GM23338 (cell line): ENCODE measurements around the gene STK17A.

Experiments
- EZH2 ChIP-seq: fragments of 200-600 bp; sonication (generic); IDR thresholded peaks from one replicate; pipeline ENCODE4 v1.8.0; 2017; ENCODE audit warnings: antibody characterized with exemption, mild to moderate bottlenecking, low read depth; ENCODE audit not compliant: unreplicated experiment
- JUNB ChIP-seq: IDR thresholded peaks from one replicate; pipeline ENCODE4 v1.6.1; 2016; ENCODE audit warnings: antibody characterized with exemption; ENCODE audit not compliant: unreplicated experiment
- NANOG ChIP-seq: IDR thresholded peaks from 2 replicates; pipeline ENCODE4 v1.6.1; 2016; ENCODE audit warnings: antibody characterized with exemption, borderline replicate concordance
- POLR2AphosphoS5 ChIP-seq: IDR thresholded peaks from 2 replicates; pipeline ENCODE4 v1.6.1; 2016; ENCODE audit warnings: antibody characterized with exemption, low read depth
- TF ChIP-seq, protein P1 (sequence below), 2 experiments: fragments of 200-600 bp in 1 of 2; sonication (generic) in 1 of 2; conservative IDR thresholded peaks; 2 replicates each; pipeline versions ENCODE4 v1.5.1 to v1.6.1; 2016 to 2017; ENCODE audit warnings: antibody characterized with exemption in 2 of 2, low read depth in 2 of 2, mild to moderate bottlenecking in 2 of 2, moderate library complexity in 1 of 2

DNA sequence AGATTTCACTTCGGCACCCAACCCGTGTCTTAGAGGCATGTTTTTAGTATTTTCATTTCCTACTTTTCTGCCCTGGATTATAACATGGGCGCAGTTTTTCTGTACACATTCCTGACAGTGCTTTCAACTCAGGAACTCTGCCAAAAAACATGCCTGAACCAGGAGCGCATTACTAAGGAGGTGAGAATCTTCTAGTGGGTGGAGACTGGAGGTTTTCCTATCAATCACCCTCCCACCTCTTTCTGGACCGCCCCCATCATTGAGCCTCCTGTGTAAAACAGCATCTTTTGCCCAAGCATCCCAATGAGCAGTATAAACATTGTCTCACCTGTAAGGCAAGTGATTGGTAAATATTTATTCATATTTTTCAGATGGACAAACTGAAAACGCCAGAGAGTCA is 53.2 kb downstream of the STK17A start:
- TF ChIP-seq POLR2AphosphoS5 (no peak), JUNB (no peak), EZH2 (no peak), NANOG (no peak)
- TF ChIP-seq, protein P1, sequence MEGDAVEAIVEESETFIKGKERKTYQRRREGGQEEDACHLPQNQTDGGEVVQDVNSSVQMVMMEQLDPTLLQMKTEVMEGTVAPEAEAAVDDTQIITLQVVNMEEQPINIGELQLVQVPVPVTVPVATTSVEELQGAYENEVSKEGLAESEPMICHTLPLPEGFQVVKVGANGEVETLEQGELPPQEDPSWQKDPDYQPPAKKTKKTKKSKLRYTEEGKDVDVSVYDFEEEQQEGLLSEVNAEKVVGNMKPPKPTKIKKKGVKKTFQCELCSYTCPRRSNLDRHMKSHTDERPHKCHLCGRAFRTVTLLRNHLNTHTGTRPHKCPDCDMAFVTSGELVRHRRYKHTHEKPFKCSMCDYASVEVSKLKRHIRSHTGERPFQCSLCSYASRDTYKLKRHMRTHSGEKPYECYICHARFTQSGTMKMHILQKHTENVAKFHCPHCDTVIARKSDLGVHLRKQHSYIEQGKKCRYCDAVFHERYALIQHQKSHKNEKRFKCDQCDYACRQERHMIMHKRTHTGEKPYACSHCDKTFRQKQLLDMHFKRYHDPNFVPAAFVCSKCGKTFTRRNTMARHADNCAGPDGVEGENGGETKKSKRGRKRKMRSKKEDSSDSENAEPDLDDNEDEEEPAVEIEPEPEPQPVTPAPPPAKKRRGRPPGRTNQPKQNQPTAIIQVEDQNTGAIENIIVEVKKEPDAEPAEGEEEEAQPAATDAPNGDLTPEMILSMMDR (conservative IDR thresholded peaks at IDR 0.05; ENCODE audit: low read depth in 2 of 2), result no peak
